ENCODE results near the gene SLC35D2.

SLC35D2 gene

DNA sequence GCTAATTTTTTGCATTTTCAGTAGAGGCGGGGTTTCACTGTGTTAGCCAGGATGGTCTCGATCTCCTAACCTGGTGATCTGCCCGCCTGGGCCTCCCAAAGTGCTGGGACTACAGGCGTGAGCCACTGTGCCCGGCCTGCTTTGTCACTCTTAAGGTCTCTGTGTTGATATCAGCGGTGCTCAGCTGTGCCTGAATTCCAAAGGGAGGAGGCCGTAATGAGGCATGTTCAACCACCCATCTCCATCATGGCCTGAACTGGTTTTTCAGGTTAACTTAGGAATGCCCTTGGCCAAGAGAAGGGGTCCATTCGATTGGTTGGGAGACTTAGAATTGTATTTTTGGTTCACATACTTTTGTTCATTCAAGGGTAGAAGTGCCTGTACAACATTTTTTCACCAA lies 103.6 kb downstream of the SLC35D2 start:
- FAIRE-seq, result no peak
- DNase-seq (ENCODE audit: insufficient read length, low spot score), result no peak
- TF ChIP-seq, protein P1, sequence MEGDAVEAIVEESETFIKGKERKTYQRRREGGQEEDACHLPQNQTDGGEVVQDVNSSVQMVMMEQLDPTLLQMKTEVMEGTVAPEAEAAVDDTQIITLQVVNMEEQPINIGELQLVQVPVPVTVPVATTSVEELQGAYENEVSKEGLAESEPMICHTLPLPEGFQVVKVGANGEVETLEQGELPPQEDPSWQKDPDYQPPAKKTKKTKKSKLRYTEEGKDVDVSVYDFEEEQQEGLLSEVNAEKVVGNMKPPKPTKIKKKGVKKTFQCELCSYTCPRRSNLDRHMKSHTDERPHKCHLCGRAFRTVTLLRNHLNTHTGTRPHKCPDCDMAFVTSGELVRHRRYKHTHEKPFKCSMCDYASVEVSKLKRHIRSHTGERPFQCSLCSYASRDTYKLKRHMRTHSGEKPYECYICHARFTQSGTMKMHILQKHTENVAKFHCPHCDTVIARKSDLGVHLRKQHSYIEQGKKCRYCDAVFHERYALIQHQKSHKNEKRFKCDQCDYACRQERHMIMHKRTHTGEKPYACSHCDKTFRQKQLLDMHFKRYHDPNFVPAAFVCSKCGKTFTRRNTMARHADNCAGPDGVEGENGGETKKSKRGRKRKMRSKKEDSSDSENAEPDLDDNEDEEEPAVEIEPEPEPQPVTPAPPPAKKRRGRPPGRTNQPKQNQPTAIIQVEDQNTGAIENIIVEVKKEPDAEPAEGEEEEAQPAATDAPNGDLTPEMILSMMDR (IDR thresholded peaks at IDR 0.05; ENCODE audit: insufficient read depth, missing control alignments), result no peak

GRCh38 chr9:96274939-96275338 lies 108.6 kb downstream of the SLC35D2 start:
- FAIRE-seq (no peak), DNase-seq (ENCODE audit: insufficient read length, low spot score) (no peak)
- TF ChIP-seq, protein P1 (IDR thresholded peaks at IDR 0.05; ENCODE audit: insufficient read depth, missing control alignments), result no peak
